Measurements from ENCODE around the gene CALCOCO1.
"Not testable (repeated sequence)": the region's sequence is repeated elsewhere in the genome, so short reads cannot be mapped to it uniquely, and the experiment has no call there.

CALCOCO1 gene

GRCh38 chr12:53720946-53721345 lies 6.3 kb downstream of the CALCOCO1 start:
- Histone ChIP-seq H3K36me3 (ENCODE audit: control insufficient read depth, insufficient read depth, low read length) (peaks cover 35% of the 10 kb centered on the region), H3K4me3 (ENCODE audit: low read length) (no peak overlapping the region), H3K27ac (ENCODE audit: low read depth, low read length) (no peak overlapping the region), H3K9ac (ENCODE audit: low read length) (no peak overlapping the region), H3K27me3 (ENCODE audit: control insufficient read depth, insufficient read depth, low read length) (no peaks in the 10 kb centered on the region), H3K4me1 (ENCODE audit: control insufficient read depth, insufficient read depth, low read length) (peaks cover 3% of the 10 kb centered on the region)

GRCh38 chr12:53719649-53720048 lies 7.6 kb downstream of the CALCOCO1 start:
- Histone ChIP-seq H3K4me3 (ENCODE audit: low read length) (no peak overlapping the region), H3K9ac (ENCODE audit: low read length) (no peak overlapping the region), H3K27me3 (ENCODE audit: control insufficient read depth, insufficient read depth, low read length) (no peaks in the 10 kb centered on the region), H3K36me3 (ENCODE audit: control insufficient read depth, insufficient read depth, low read length) (peaks cover 47% of the 10 kb centered on the region), H3K27ac (ENCODE audit: low read depth, low read length) (no peak overlapping the region), H3K4me1 (ENCODE audit: control insufficient read depth, insufficient read depth, low read length) (no peaks in the 10 kb centered on the region)

- H3K4me3 ChIP-seq (ENCODE audit: low read length); H3K27me3 ChIP-seq (ENCODE audit: control insufficient read depth, insufficient read depth, low read length); H3K9ac ChIP-seq (ENCODE audit: low read length); H3K4me1 ChIP-seq (ENCODE audit: control insufficient read depth, insufficient read depth, low read length); H3K27ac ChIP-seq (ENCODE audit: low read depth, low read length): not testable (repeated sequence)
- H3K36me3 ChIP-seq (ENCODE audit: control insufficient read depth, insufficient read depth, low read length): peaks cover 58% of the 10 kb centered on the region
Measured at GRCh38 chr12:53718567-53718966, 8.7 kb downstream of the CALCOCO1 start.

GRCh38 chr12:53717319-53717718 lies 9.9 kb downstream of the CALCOCO1 start:
- H3K4me3 ChIP-seq (ENCODE audit: low read length): no peak overlapping the region
- no peaks in the 10 kb centered on the region for H3K27me3 ChIP-seq (ENCODE audit: control insufficient read depth, insufficient read depth, low read length)
- H3K9ac ChIP-seq (ENCODE audit: low read length): no peak overlapping the region
- H3K4me1 ChIP-seq (ENCODE audit: control insufficient read depth, insufficient read depth, low read length): no peaks in the 10 kb centered on the region
- H3K27ac ChIP-seq (ENCODE audit: low read depth, low read length): no peak overlapping the region
- H3K36me3 ChIP-seq (ENCODE audit: control insufficient read depth, insufficient read depth, low read length): peaks cover 63% of the 10 kb centered on the region

- Histone ChIP-seq H3K27ac (ENCODE audit: low read depth, low read length) (no peak overlapping the region), H3K36me3 (ENCODE audit: control insufficient read depth, insufficient read depth, low read length) (peaks cover 54% of the 10 kb centered on the region)
Measured at GRCh38 chr12:53714004-53714403, 13.2 kb downstream of the CALCOCO1 start.

GRCh38 chr12:53713516-53713915 lies 13.7 kb downstream of the CALCOCO1 start:
- H3K9ac ChIP-seq (ENCODE audit: low read length): no peak overlapping the region
- H3K27ac ChIP-seq (ENCODE audit: low read depth, low read length): no peak overlapping the region
- peaks cover 54% of the 10 kb centered on the region for H3K36me3 ChIP-seq (ENCODE audit: control insufficient read depth, insufficient read depth, low read length)

More at GRCh38 chr12:53714004-53714403, 13.2 kb downstream of the CALCOCO1 start:
- Histone ChIP-seq H3K27me3 (ENCODE audit: control insufficient read depth, insufficient read depth, low read length) (no peaks in the 10 kb centered on the region), H3K9ac (ENCODE audit: low read length) (no peak overlapping the region), H3K4me1 (ENCODE audit: control insufficient read depth, insufficient read depth, low read length) (no peaks in the 10 kb centered on the region), H3K4me3 (ENCODE audit: low read length) (no peak overlapping the region)

GRCh38 chr12:53712059-53712643 lies 15.1 kb downstream of the CALCOCO1 start:
- H3K36me3 ChIP-seq (ENCODE audit: control insufficient read depth, insufficient read depth, low read length): peaks cover 48% of the 10 kb centered on the region
- H3K27me3 ChIP-seq (ENCODE audit: control insufficient read depth, insufficient read depth, low read length): no peaks in the 10 kb centered on the region
- H3K4me3 ChIP-seq (ENCODE audit: low read length): no peak overlapping the region
- no peak overlapping the region for H3K9ac ChIP-seq (ENCODE audit: low read length)
- H3K27ac ChIP-seq (ENCODE audit: low read depth, low read length): no peak overlapping the region
- H3K4me1 ChIP-seq (ENCODE audit: control insufficient read depth, insufficient read depth, low read length): no peaks in the 10 kb centered on the region

More at GRCh38 chr12:53713516-53713915, 13.7 kb downstream of the CALCOCO1 start:
- H3K27me3 ChIP-seq (ENCODE audit: control insufficient read depth, insufficient read depth, low read length): no peaks in the 10 kb centered on the region
- H3K4me1 ChIP-seq (ENCODE audit: control insufficient read depth, insufficient read depth, low read length): no peaks in the 10 kb centered on the region
- H3K4me3 ChIP-seq (ENCODE audit: low read length): no peak overlapping the region

GRCh38 chr12:53710091-53710490 lies 17.2 kb downstream of the CALCOCO1 start:
- Histone ChIP-seq H3K36me3 (ENCODE audit: control insufficient read depth, insufficient read depth, low read length) (peaks cover 33% of the 10 kb centered on the region), H3K27ac (ENCODE audit: low read depth, low read length) (no peak overlapping the region), H3K9ac (ENCODE audit: low read length) (no peak overlapping the region), H3K27me3 (ENCODE audit: control insufficient read depth, insufficient read depth, low read length) (no peaks in the 10 kb centered on the region), H3K4me3 (ENCODE audit: low read length) (no peak overlapping the region), H3K4me1 (ENCODE audit: control insufficient read depth, insufficient read depth, low read length) (no peaks in the 10 kb centered on the region)

GRCh38 chr12:53709671-53710070 lies 17.6 kb downstream of the CALCOCO1 start:
- Histone ChIP-seq H3K4me1 (ENCODE audit: control insufficient read depth, insufficient read depth, low read length) (no peaks in the 10 kb centered on the region), H3K9ac (ENCODE audit: low read length) (no peak overlapping the region), H3K4me3 (ENCODE audit: low read length) (no peak overlapping the region), H3K27me3 (ENCODE audit: control insufficient read depth, insufficient read depth, low read length) (no peaks in the 10 kb centered on the region), H3K36me3 (ENCODE audit: control insufficient read depth, insufficient read depth, low read length) (peaks cover 29% of the 10 kb centered on the region), H3K27ac (ENCODE audit: low read depth, low read length) (no peak overlapping the region)

GRCh38 chr12:53706080-53706479 lies 21.2 kb downstream of the CALCOCO1 start:
- H3K27me3 ChIP-seq (ENCODE audit: control insufficient read depth, insufficient read depth, low read length): peaks cover 11% of the 10 kb centered on the region
- no peak overlapping the region for H3K27ac ChIP-seq (ENCODE audit: low read depth, low read length)
- H3K4me3 ChIP-seq (ENCODE audit: low read length): no peak overlapping the region
- no peak overlapping the region for H3K9ac ChIP-seq (ENCODE audit: low read length)
- H3K36me3 ChIP-seq (ENCODE audit: control insufficient read depth, insufficient read depth, low read length): no peaks in the 10 kb centered on the region
- H3K4me1 ChIP-seq (ENCODE audit: control insufficient read depth, insufficient read depth, low read length): no peaks in the 10 kb centered on the region

- H3K9ac ChIP-seq (ENCODE audit: low read length): no peak overlapping the region
- no peak overlapping the region for H3K4me3 ChIP-seq (ENCODE audit: low read length)
- H3K27ac ChIP-seq (ENCODE audit: low read depth, low read length): no peak overlapping the region
- H3K27me3 ChIP-seq (ENCODE audit: control insufficient read depth, insufficient read depth, low read length): peaks cover 15% of the 10 kb centered on the region
- H3K4me1 ChIP-seq (ENCODE audit: control insufficient read depth, insufficient read depth, low read length): no peaks in the 10 kb centered on the region
- H3K36me3 ChIP-seq (ENCODE audit: control insufficient read depth, insufficient read depth, low read length): no peaks in the 10 kb centered on the region
Measured at GRCh38 chr12:53703756-53704155, 23.5 kb downstream of the CALCOCO1 start.

GRCh38 chr12:53701518-53702264 lies 25.6 kb downstream of the CALCOCO1 start:
- Histone ChIP-seq H3K27ac (ENCODE audit: low read depth, low read length) (no peak overlapping the region), H3K4me1 (ENCODE audit: control insufficient read depth, insufficient read depth, low read length) (no peaks in the 10 kb centered on the region), H3K27me3 (ENCODE audit: control insufficient read depth, insufficient read depth, low read length) (peaks cover 22% of the 10 kb centered on the region), H3K9ac (ENCODE audit: low read length) (no peak overlapping the region), H3K36me3 (ENCODE audit: control insufficient read depth, insufficient read depth, low read length) (no peaks in the 10 kb centered on the region), H3K4me3 (ENCODE audit: low read length) (no peak overlapping the region)

GRCh38 chr12:53700567-53700966 lies 26.7 kb downstream of the CALCOCO1 start:
- Histone ChIP-seq H3K4me1 (ENCODE audit: control insufficient read depth, insufficient read depth, low read length) (no peaks in the 10 kb centered on the region), H3K4me3 (ENCODE audit: low read length) (no peak overlapping the region), H3K27ac (ENCODE audit: low read depth, low read length) (no peak overlapping the region), H3K36me3 (ENCODE audit: control insufficient read depth, insufficient read depth, low read length) (no peaks in the 10 kb centered on the region), H3K27me3 (ENCODE audit: control insufficient read depth, insufficient read depth, low read length) (peaks cover 30% of the 10 kb centered on the region), H3K9ac (ENCODE audit: low read length) (no peak overlapping the region)

Measured in rectal smooth muscle tissue (tissue), 1 donor.